GM10266 (cell line): Measurements from ENCODE around the gene TNFSF13.

Experiments used
- DNase-seq: peaks from one replicate; pipeline ENCODE4 v3.0.0; 2012; ENCODE audit errors: extremely low spot score
- TF ChIP-seq, protein P1 (sequence below): IDR thresholded peaks from 2 replicates; pipeline ENCODE4 v1.5.1; 2012; ENCODE audit warnings: mild to moderate bottlenecking, low read depth; ENCODE audit not compliant: control insufficient read depth, insufficient read depth; ENCODE audit errors: missing control alignments

TNFSF13 gene

DNA sequence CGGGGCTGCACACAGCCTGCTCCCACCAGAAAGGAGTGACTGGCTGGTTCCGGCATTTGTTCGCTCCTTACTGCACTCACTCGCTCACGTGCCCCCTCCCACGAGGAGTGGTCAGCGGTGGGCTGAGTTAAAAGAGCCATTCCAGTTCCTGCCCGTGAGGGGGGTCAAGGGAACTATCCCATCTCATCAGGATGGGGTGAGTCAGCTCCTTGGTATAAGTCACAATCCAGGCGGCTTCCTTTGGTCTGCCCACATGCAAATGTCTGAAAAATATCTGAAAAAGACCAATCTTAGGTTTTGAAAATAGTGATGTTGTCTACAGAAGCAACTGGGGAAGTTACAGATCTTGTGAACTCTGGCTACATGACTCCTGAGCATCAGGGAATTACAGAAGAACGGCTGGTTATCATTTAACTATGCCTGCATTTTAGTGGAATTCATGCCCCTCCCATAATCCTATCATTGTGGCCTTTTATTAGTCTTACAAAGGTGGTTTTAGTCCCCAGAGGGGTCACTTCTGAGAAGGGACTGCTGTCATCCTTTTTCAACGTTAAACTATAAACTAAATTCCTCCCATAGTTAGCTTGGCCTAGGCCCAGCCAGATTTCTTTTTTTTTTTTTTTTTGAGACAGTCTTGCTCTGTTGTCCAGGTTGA is 19.5 kb upstream of the TNFSF13 start:
- TF ChIP-seq, protein P1, sequence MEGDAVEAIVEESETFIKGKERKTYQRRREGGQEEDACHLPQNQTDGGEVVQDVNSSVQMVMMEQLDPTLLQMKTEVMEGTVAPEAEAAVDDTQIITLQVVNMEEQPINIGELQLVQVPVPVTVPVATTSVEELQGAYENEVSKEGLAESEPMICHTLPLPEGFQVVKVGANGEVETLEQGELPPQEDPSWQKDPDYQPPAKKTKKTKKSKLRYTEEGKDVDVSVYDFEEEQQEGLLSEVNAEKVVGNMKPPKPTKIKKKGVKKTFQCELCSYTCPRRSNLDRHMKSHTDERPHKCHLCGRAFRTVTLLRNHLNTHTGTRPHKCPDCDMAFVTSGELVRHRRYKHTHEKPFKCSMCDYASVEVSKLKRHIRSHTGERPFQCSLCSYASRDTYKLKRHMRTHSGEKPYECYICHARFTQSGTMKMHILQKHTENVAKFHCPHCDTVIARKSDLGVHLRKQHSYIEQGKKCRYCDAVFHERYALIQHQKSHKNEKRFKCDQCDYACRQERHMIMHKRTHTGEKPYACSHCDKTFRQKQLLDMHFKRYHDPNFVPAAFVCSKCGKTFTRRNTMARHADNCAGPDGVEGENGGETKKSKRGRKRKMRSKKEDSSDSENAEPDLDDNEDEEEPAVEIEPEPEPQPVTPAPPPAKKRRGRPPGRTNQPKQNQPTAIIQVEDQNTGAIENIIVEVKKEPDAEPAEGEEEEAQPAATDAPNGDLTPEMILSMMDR, result no peak
- no peak for DNase-seq

DNA sequence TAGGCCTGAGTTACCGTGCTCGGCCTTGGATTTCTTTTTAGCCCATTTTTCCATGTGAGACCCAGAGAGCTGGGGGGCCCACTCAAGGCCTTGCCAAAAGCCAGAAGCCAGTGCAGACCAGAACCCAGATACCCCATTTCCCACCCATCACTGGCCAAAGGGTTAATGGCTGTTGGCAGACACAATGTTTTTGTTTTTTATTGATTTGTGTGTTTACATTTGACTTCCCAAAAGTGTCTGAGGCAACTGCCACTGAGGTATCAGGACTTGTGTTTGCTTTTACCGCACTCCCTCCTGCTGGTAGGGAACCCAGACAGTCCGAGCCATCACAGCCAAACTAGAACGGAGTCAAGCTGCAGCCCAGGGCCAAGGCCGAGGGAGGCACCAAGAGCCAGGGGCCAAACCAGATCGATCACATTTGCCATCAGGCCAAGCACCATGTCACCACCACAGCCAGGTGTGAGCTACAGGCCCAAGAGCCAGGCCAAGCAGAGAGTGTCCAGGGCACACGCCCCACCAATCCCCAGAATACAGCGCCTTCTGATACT is 17.4 kb upstream of the TNFSF13 start:
- TF ChIP-seq, protein P1, result no peak
- DNase-seq, result no peak

DNA sequence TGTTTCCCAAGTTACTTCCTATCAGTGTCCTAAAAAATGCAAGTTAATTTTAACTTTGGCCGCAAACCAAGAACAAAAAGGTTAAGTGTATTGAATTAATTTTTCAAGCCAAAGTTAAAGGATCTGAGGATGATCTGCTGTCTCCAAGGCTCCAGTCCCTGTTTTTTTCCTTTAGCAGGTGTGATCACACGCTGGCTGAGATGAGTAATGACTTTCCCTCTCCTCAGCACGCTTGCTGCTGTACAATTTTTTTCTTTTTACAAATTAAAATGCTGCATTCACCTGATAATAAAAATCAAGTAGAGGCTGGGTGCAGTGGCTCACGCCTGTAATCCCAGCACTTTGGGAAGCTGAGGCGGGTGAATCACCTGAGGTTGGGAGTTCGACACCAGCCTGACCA is 13.6 kb upstream of the TNFSF13 start:
- TF ChIP-seq, protein P1, result no peak
- DNase-seq, result no peak

DNA sequence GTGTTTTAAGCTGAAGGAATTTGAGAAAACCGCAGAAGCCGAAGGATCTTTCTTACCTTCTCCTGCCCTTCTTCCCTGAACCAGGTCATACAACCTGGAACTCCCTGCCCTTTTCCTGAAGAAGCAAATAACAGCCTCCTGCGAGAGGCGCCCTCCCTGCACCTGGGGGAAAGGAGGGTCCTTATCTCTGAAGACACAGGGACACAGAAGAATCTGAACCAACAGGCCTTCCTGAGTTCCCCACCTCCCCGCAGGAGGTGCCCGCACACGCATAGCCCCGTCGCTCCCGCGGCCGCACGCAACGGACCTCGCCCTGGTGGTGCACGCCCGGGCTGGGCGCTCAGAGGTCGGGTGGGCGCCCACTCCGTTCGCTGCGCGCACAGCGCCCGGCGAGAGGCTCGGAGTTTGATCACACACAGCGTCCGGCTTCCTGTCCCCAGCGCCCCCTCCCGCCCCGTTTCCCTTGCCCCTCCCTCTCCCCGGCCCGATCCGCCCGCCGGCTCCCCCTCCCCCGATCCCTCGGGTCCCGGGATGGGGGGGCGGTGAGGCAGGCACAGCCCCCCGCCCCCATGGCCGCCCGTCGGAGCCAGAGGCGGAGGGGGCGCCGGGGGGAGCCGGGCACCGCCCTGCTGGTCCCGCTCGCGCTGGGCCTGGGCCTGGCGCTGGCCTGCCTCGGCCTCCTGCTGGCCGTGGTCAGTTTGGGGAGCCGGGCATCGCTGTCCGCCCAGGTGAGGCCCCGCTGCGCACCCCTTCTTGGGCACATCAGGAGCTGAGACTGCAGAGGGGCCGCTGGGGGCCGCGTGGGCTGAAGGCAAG is 9.8 kb upstream of the TNFSF13 start, which contains the start of gene TNFSF12:
Gene TNFSF12, plus strand, starts transcription at position 474 of the 816 bp plus-strand sequence. Its CDS starts 96 bp downstream, at position 570.
- DNase-seq, result peak; percentile 79

DNA sequence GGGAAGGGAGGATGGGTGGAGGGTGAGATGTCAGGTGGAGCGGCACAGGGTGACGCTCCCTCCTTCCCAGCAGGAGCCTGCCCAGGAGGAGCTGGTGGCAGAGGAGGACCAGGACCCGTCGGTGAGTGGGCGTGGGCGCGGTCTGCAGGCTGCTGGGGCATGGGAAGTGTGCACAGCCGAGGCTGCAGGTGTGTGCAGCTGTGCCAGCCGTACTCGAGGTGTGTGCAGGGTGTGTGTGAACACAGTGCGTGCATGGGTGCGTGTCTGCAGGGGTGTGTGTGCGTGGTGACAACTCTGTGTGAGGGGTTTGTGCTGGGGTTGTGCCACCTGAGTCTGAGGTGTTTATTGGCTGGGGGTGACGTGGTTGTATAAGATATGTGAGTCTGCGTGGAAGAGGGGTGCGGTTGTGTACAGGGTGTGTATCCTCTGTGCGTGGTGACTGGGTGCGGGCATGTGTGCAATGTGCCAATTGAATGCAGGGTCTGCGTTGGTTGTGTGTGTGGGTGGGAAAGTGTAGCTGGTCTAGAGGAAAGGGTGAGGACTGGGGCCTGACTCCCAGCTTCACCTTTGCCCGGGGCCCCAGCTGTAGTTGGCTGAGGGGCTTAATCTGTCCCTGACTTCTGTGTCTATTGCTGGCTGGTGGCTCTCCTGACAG is 9.0 kb upstream of the TNFSF13 start:
- TF ChIP-seq, protein P1, result no peak
- DNase-seq, result no peak

More for the DNA sequence above, 9.8 kb upstream of the TNFSF13 start, which contains the start of gene TNFSF12:
- TF ChIP-seq, protein P1, result no peak

DNA sequence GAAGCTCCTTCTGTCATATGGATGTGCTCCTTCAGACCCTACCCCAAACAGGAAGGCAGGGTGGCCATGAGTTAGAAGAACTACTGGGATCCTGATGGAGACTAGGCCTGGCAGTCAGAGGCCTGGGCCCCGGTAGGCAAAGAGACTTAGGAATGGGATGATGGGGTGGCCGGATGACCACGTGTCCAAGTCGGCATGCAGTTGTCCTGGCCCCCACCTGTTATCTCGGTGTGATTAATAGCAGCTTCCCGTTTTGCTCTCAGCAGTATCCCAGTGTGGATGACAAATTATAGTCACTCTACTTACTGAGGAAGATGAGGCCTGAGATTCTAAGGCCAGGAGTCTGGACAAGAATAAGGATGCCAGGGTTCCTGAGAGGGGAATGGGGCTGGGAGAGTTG is 8.2 kb upstream of the TNFSF13 start:
- TF ChIP-seq, protein P1, result no peak
- no peak for DNase-seq
